Lower leg skin (tissue), 3 donors: ENCODE data around the gene KCNA3.

ENCODE experiments used
- CTCF ChIP-seq, 3 donors: fragments of 450-650 bp; IDR thresholded peaks; one replicate each; pipeline ENCODE4 v1.5.1; 2016; ENCODE audit warnings: antibody characterized with exemption in 3 of 3, mild to moderate bottlenecking in 3 of 3, moderate library complexity in 2 of 3
- POLR2A ChIP-seq, 2 donors: fragments of 450-650 bp; IDR thresholded peaks; one replicate each; pipeline ENCODE4 v1.6.1; 2016 to 2017; ENCODE audit warnings: antibody characterized with exemption in 2 of 2, mild to moderate bottlenecking in 1 of 2, moderate library complexity in 1 of 2

GRCh38 chr1:110631836-110632620 is 42.7 kb downstream of the KCNA3 start:
- no peak for TF ChIP-seq CTCF (IDR thresholded peaks at IDR 0.05)
- no peak for TF ChIP-seq POLR2A (IDR thresholded peaks at IDR 0.05)
